IMR-90 (cell line): ENCODE results near the gene RER1. TPM values are rescaled to one million over a fixed set of nuclear protein-coding genes. Genes with fewer than 3 reads are reported as not detected.

Experiments used
- ATAC-seq: fragments of 200-7000 bp; cut with Tn5 transposase; 2 replicates; pipeline ENCODE4 v1.9.1; 2020; ENCODE audit warnings: low read depth, mild to moderate bottlenecking, moderate library complexity
- BruUV-seq: library from RNA; stranded (reverse); fragments of 400-500 nt; replicated peaks from 2 replicates; lab custom pipeline; 2021; lab: Mats Ljungman, UMichigan
- CTCF ChIA-PET: fragments of 300-600 bp; formaldehyde crosslinking; extraction: SDS; loops from one replicate; lab custom pipeline; 2021; ENCODE audit warnings: antibody characterized with exemption; lab: Yijun Ruan, JAX
- POLR2A ChIA-PET: fragments of 300-600 bp; sonication (Branson Sonifier 250); formaldehyde crosslinking; loops from one replicate; lab custom pipeline; 2022; ENCODE audit warnings: antibody characterized with exemption; ENCODE audit not compliant: unreplicated experiment; lab: Charles Lee
- DNase-seq: peaks from one replicate; pipeline ENCODE4 v3.0.0; 2013
- H2AFZ ChIP-seq: replicated peaks from 2 replicates; pipeline ENCODE3; 2013; ENCODE audit warnings: low read length, mild to moderate bottlenecking; ENCODE audit not compliant: poor library complexity
- H2AK5ac ChIP-seq: 2 replicates; pipeline ENCODE4 v1.6.1; 2013; ENCODE audit warnings: low read depth, low read length, inconsistent platforms
- H2AK9ac ChIP-seq: replicated peaks from 2 replicates; pipeline ENCODE3; 2013; ENCODE audit warnings: mild to moderate bottlenecking, low read depth, low read length, moderate library complexity; ENCODE audit not compliant: poor library complexity
- H2BK120ac ChIP-seq: 2 replicates; pipeline ENCODE4 v1.6.1; 2013; ENCODE audit warnings: low read depth, low read length, inconsistent platforms
- H2BK15ac ChIP-seq: 3 replicates; pipeline ENCODE4 v1.6.1; 2013; ENCODE audit warnings: low read depth, low read length, inconsistent platforms
- H2BK20ac ChIP-seq: 2 replicates; pipeline ENCODE4 v1.6.1; 2013; ENCODE audit warnings: low read depth, mild to moderate bottlenecking, inconsistent platforms, low read length, moderate library complexity
- H2BK5ac ChIP-seq: 2 replicates; pipeline ENCODE4 v1.6.1; 2013; ENCODE audit warnings: mild to moderate bottlenecking, low read depth, low read length, inconsistent platforms; ENCODE audit not compliant: poor library complexity, severe bottlenecking
- H3K14ac ChIP-seq: replicated peaks from 2 replicates; pipeline ENCODE4 v1.6.1; 2013; ENCODE audit warnings: low read depth, low read length, inconsistent platforms
- H3K18ac ChIP-seq: 2 replicates; pipeline ENCODE4 v1.6.1; 2013; ENCODE audit warnings: low read depth, low read length, control low read depth
- H3K23ac ChIP-seq: 2 replicates; pipeline ENCODE4 v1.6.1; 2013; ENCODE audit warnings: low read depth, low read length, inconsistent platforms
- H3K27ac ChIP-seq: 2 replicates; pipeline ENCODE4 v1.5.1; 2013; ENCODE audit warnings: mild to moderate bottlenecking, control low read depth, low read length; ENCODE audit not compliant: insufficient read depth
- H3K27me3 ChIP-seq: 2 replicates; pipeline ENCODE4 v1.6.1; 2013; ENCODE audit warnings: low read length; ENCODE audit not compliant: control insufficient read depth, insufficient read depth
- H3K36me3 ChIP-seq: 2 replicates; pipeline ENCODE4 v1.6.1; 2013; ENCODE audit warnings: low read length, mixed read lengths; ENCODE audit not compliant: control insufficient read depth, insufficient read depth
- H3K4ac ChIP-seq: 2 replicates; pipeline ENCODE4 v1.6.1; 2013; ENCODE audit warnings: low read depth, low read length, inconsistent platforms
- H3K4me1 ChIP-seq: 2 replicates; pipeline ENCODE4 v1.6.1; 2013; ENCODE audit warnings: low read length, mixed read lengths; ENCODE audit not compliant: control insufficient read depth, insufficient read depth
- H3K4me2 ChIP-seq: 2 replicates; pipeline ENCODE4 v1.6.1; 2013; ENCODE audit warnings: low read depth, mild to moderate bottlenecking, control low read depth, low read length, moderate library complexity
- H3K4me3 ChIP-seq: 2 replicates; pipeline ENCODE4 v1.5.1; 2013; ENCODE audit warnings: low read depth, mild to moderate bottlenecking, control low read depth, low read length, moderate library complexity; ENCODE audit not compliant: insufficient read depth
- H3K56ac ChIP-seq: 2 replicates; pipeline ENCODE4 v1.6.1; 2013; ENCODE audit warnings: low read length, inconsistent platforms; ENCODE audit not compliant: insufficient read depth; ENCODE audit errors: extremely low read depth
- H3K79me1 ChIP-seq, 2 experiments: 2 replicates each; pipeline ENCODE4 v1.6.1; 2013; ENCODE audit warnings: low read length in 2 of 2, inconsistent platforms in 1 of 2, low read depth in 1 of 2
- H3K9ac ChIP-seq: 2 replicates; pipeline ENCODE4 v1.6.1; 2013; ENCODE audit warnings: low read depth, low read length, control low read depth
- H3K9me1 ChIP-seq: 2 replicates; pipeline ENCODE4 v1.6.1; 2013; ENCODE audit warnings: low read length, inconsistent platforms; ENCODE audit not compliant: insufficient read depth
- H3K9me3 ChIP-seq: 2 replicates; pipeline ENCODE4 v1.6.1; 2013; ENCODE audit warnings: low read length; ENCODE audit not compliant: control insufficient read depth, insufficient read depth
- H4K20me1 ChIP-seq: 2 replicates; pipeline ENCODE4 v1.6.1; 2013; ENCODE audit warnings: low read length, inconsistent platforms; ENCODE audit not compliant: insufficient read depth
- H4K5ac ChIP-seq: 2 replicates; pipeline ENCODE4 v1.6.1; 2013; ENCODE audit warnings: mild to moderate bottlenecking, low read depth, low read length, control low read depth
- H4K8ac ChIP-seq, 2 experiments: 2 replicates each; pipeline ENCODE4 v1.6.1; 2013; ENCODE audit warnings: low read depth in 2 of 2, low read length in 2 of 2, control low read depth in 1 of 2, inconsistent platforms in 1 of 2
- H4K91ac ChIP-seq: 2 replicates; pipeline ENCODE4 v1.6.1; 2013; ENCODE audit warnings: low read depth, low read length, inconsistent platforms; ENCODE audit not compliant: insufficient read depth
- ELK1 ChIP-seq: fragments of 150-350 bp; IDR thresholded peaks from 2 replicates; pipeline ENCODE4 v1.6.1; 2016; ENCODE audit warnings: low read depth, mild to moderate bottlenecking, low read length, moderate library complexity, borderline replicate concordance
- MAFK ChIP-seq: IDR thresholded peaks from 2 replicates; pipeline ENCODE4 v1.6.1; 2012; ENCODE audit warnings: low read depth, low read length, improper control_type of control experiment
- NFE2L2 ChIP-seq: fragments of 150-350 bp; IDR thresholded peaks from 2 replicates; pipeline ENCODE4 v1.6.1; 2016; ENCODE audit warnings: low read depth, mild to moderate bottlenecking, low read length
- RAD21 ChIP-seq: IDR thresholded peaks from 2 replicates; pipeline ENCODE4 v1.6.1; 2012; ENCODE audit warnings: low read length, improper control_type of control experiment
- RFX5 ChIP-seq: IDR thresholded peaks from 2 replicates; pipeline ENCODE4 v1.8.0; 2012; ENCODE audit warnings: low read depth, mild to moderate bottlenecking, low read length, moderate library complexity
- WGBS, 2 experiments: methylation state at CpG; one replicate each; pipeline versions ENCODE4 v1.1.5 to v1.1.7; 2013; ENCODE audit warnings: missing lambda C conversion rate in 2 of 2; ENCODE audit not compliant: insufficient read length in 1 of 2; ENCODE audit errors: extremely low coverage in 2 of 2; 5-methylcytosine and 5-hydroxymethylcytosine counted together
- dilution Hi-C: fragments of 300-500 bp; cut with HindIII; formaldehyde crosslinking; loops from one replicate; pipeline ENCODE4 v1.14.3; 2018; ENCODE audit warnings: low sequenced_read_pairs; ENCODE audit not compliant: unreplicated experiment
- in situ Hi-C: fragments of 300-500 bp; cut with MboI; formaldehyde crosslinking; loops from 3 replicates; pipeline ENCODE4 v1.14.3; 2019; ENCODE audit warnings: low sequenced_read_pairs, inconsistent platforms, mixed read lengths
- intact Hi-C: fragments of 100-400 bp; cut with micrococcal nuclease; formaldehyde crosslinking; loops from 2 replicates; pipeline ENCODE4 v1.10.0; 2022
- polyA plus RNA-seq, 3 experiments: library from polyadenylated mRNA; depleted of rRNA; stranded (reverse); fragments of >200 nt; gene quantifications; 2 replicates each; pipeline ENCODE4 v1.2.3, GENCODE V29; 2012; ENCODE audit warnings: low replicate concordance in 1 of 3
- total RNA-seq: library from RNA; depleted of rRNA; stranded (reverse); fragments of >200 nt; gene quantifications from 2 replicates; pipeline ENCODE4 v1.2.3, GENCODE V29; 2012

Gene RER1
- total and polyA plus RNA-seq, 2 of the 4 experiments (the other 2 are of a cell fraction), result 47.1 to 240 TPM

DNA sequence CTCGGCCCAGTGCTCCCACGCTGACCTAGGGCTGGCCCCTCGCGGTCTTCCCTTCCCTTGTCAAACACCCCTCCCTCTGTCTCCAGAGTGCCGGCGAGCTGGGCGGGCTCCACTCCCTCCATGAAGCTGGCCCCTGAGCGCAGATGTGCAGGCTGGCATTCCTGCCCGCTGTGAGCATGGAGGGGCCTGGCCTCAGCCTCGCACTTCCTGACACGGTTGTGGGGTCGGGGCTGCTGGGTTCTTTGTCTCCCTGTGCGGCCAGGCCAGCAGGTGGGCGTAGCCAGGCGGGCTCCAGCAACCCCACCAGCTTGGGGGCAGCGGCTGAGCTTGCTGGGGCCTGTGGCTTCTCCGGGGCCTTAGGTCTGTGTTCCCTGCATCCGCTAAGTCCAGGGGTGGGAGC is 34.9 kb downstream of the RER1 start:
- Histone ChIP-seq H4K8ac (no peak overlapping the region), H4K20me1 (no peaks in the 10 kb centered on the region; the same call in 1 of the 2 replicates), H3K27me3 (peaks cover 11% of the 10 kb centered on the region; the same call in 1 of the 2 replicates), H3K4me2 (no peak overlapping the region), H3K9ac (no peak overlapping the region), H3K14ac (no peak overlapping the region), H3K4me3 (no peak overlapping the region), H2AFZ (no peak overlapping the region), H3K36me3 (no peaks in the 10 kb centered on the region), H2BK15ac (no peak overlapping the region), H4K5ac (no peak overlapping the region), H3K9me1 (no peaks in the 10 kb centered on the region), H3K79me1 (no peaks in the 10 kb centered on the region), H3K27ac (no peak overlapping the region), H3K56ac (no peak overlapping the region), H2BK120ac (no peak overlapping the region), H3K23ac (no peak overlapping the region), H3K4me1 (no peaks in the 10 kb centered on the region), H2BK5ac (no peak overlapping the region), H2AK9ac (no peak overlapping the region), H3K9me3 (peaks cover 11% of the 10 kb centered on the region), H3K4ac (no peak overlapping the region), H4K91ac (no peak overlapping the region), H3K18ac (no peak overlapping the region), H2BK20ac (no peak overlapping the region), H2AK5ac (no peak overlapping the region)
- dilution Hi-C loops (no loop called here), in situ Hi-C loops (loop anchor here (25.0 kb wide), 1 partner anchor 636 kb away; the partner anchor contains the start of gene PRDM16), intact Hi-C loops (no loop called here)
- no TSS peak for BruUV-seq
- no peak for ATAC-seq
- TF ChIP-seq MAFK (no peak), RAD21 (no peak), NFE2L2 (no peak), RFX5 (no peak), ELK1 (no peak)
- ChIA-PET POLR2A (no interaction called here), CTCF (interaction anchor here (1.1 kb wide), 1 partner anchor 122 kb away, joined by 3 read pairs; no protein-coding TSS in a partner anchor)
- no peak for DNase-seq
- 63% methylated on average over 8 of the region's 18 CpGs; no CpG with 5 or more reads in 1 of the 2 experiments for WGBS, 2 experiments
